ENCODE results near the gene GPR142. TPM values are rescaled to one million over a fixed set of nuclear protein-coding genes. Genes with fewer than 3 reads are reported as not detected.

The GPR142 gene
- polyA plus RNA-seq, 1 of the 3 experiments (the other 2 are of a cell fraction): not detected

DNA sequence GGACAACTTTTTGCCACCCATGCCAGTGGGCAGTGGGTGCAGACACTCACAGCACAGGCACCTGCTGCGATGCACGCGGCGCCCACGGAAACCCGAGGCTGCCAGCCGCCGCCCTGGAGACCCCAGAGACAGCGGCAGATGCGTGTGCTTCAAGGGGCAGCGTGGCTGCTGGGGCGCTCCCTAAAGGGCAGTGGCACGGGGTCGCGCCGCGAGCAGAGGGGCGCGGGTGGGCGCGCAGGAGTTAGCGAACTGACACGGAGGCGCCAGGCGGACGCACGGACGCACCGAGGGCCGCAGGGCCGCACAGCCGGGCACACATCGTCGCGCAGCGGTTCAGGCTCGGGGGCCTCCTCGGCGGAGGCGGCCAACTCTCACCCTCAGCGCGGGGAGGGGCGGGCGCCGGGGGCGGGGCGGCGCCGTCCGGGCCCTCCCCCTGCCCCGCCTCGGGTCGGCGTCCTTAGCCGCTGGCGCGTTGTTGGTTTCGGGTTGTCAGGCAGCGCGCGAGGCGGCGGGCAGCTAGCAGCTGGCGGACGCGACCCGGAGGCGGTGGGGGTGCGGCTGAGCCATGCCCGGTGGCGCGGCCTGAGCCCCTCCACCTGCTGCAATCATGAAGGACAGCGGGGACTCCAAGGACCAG, 41.4 kb upstream of the GPR142 start, which contains the start of gene KIF19:
Gene KIF19, plus strand, starts transcription at position 484 of the 637 bp plus-strand sequence. Its CDS starts 124 bp downstream, at position 608.
- peak; percentile 91 for DNase-seq
- TF ChIP-seq, protein P1, sequence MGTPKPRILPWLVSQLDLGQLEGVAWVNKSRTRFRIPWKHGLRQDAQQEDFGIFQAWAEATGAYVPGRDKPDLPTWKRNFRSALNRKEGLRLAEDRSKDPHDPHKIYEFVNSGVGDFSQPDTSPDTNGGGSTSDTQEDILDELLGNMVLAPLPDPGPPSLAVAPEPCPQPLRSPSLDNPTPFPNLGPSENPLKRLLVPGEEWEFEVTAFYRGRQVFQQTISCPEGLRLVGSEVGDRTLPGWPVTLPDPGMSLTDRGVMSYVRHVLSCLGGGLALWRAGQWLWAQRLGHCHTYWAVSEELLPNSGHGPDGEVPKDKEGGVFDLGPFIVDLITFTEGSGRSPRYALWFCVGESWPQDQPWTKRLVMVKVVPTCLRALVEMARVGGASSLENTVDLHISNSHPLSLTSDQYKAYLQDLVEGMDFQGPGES (IDR thresholded peaks at IDR 0.05; ENCODE audit: low read depth, low read length): no peak
- TF ChIP-seq TCF12 (IDR thresholded peaks at IDR 0.05) (no peak), TAF1 (IDR thresholded peaks at IDR 0.05; ENCODE audit: borderline replicate concordance, low read depth, low read length) (no peak), RFX5 (IDR thresholded peaks at IDR 0.05; ENCODE audit: low read length) (no peak), ELF1 (IDR thresholded peaks at IDR 0.05) (no peak), POLR2AphosphoS5 (IDR thresholded peaks at IDR 0.05; ENCODE audit: low read depth, low read length) (no peak)
- TF ChIP-seq, protein P2, sequence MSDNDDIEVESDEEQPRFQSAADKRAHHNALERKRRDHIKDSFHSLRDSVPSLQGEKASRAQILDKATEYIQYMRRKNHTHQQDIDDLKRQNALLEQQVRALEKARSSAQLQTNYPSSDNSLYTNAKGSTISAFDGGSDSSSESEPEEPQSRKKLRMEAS (IDR thresholded peaks at IDR 0.05; ENCODE audit: low read depth): no peak
- TF ChIP-seq, protein P3, sequence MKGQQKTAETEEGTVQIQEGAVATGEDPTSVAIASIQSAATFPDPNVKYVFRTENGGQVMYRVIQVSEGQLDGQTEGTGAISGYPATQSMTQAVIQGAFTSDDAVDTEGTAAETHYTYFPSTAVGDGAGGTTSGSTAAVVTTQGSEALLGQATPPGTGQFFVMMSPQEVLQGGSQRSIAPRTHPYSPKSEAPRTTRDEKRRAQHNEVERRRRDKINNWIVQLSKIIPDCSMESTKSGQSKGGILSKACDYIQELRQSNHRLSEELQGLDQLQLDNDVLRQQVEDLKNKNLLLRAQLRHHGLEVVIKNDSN (IDR thresholded peaks at IDR 0.05; ENCODE audit: borderline replicate concordance, low read depth): no peak
- TF ChIP-seq, protein P4, sequence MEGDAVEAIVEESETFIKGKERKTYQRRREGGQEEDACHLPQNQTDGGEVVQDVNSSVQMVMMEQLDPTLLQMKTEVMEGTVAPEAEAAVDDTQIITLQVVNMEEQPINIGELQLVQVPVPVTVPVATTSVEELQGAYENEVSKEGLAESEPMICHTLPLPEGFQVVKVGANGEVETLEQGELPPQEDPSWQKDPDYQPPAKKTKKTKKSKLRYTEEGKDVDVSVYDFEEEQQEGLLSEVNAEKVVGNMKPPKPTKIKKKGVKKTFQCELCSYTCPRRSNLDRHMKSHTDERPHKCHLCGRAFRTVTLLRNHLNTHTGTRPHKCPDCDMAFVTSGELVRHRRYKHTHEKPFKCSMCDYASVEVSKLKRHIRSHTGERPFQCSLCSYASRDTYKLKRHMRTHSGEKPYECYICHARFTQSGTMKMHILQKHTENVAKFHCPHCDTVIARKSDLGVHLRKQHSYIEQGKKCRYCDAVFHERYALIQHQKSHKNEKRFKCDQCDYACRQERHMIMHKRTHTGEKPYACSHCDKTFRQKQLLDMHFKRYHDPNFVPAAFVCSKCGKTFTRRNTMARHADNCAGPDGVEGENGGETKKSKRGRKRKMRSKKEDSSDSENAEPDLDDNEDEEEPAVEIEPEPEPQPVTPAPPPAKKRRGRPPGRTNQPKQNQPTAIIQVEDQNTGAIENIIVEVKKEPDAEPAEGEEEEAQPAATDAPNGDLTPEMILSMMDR (IDR thresholded peaks at IDR 0.05): no peak
- Histone ChIP-seq H3K9me3 (no peaks in the 10 kb centered on the region), H3K79me2 (ENCODE audit: insufficient read depth) (no peaks in the 10 kb centered on the region), H3K9me2 (no peaks in the 10 kb centered on the region), H3K4me2 (no peak within 1 kb of the TSS), H3K4me3 (ENCODE audit: low read depth in 2 of 2, low read length in 1 of 2) (peak within 1 kb of the TSS in 1 of 2 experiments; percentile 12; a peak in 1 of 4 replicates), H2AFZ (ENCODE audit: low read depth) (no peak within 1 kb of the TSS), H3K27ac (ENCODE audit: low read depth in 2 of 2, low read length in 1 of 2) (no peak within 1 kb of the TSS), H3K4me1 (ENCODE audit: control insufficient read depth in 1 of 2, insufficient read depth in 2 of 2, low read depth in 1 of 2, low read length in 1 of 2) (peaks cover 0 to 3% of the 10 kb centered on the region in 2 experiments; a peak in 1 of 4 replicates), H3K9ac (no peak within 1 kb of the TSS), H4K20me1 (ENCODE audit: insufficient read depth) (no peaks in the 10 kb centered on the region), H3F3A (replicated peaks; ENCODE audit: insufficient read depth) (no peaks in the 10 kb centered on the region), H3K36me3 (replicated peaks in 1 of 2; ENCODE audit: control insufficient read depth in 1 of 2, insufficient read depth in 2 of 2, low read length in 1 of 2) (no peaks in the 10 kb centered on the region), H3K27me3 (ENCODE audit: insufficient read depth) (no peaks in the 10 kb centered on the region)
- WGBS (ENCODE audit: low lambda C conversion rate): 10% methylated on average over 15 of the region's 73 CpGs
- POLR2A ChIA-PET: no interaction called here
- CTCF ChIA-PET: interaction anchor here (0.7 kb wide), 1 partner anchor 274 kb away, joined by 3 read pairs; no protein-coding TSS in a partner anchor

DNA sequence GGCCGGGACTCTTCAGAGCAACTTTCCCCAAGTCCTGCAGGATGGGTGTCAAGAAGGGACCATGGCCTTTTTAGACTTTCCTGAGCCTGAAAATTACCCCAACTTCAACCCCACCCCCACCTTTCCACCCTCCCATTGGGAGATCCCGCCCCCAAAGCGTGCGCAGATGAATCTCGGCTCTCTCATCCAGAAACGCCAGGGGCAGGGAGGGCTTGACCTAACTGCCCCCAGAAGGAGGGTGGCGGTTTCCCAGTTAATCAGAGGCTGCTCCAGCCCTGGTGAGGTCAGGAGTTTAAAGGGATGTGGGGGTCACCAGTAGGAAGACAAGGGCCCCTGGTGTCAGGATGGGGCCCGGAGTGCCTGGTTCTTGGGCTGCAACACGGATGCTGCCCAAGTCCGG, 40.8 kb upstream of the GPR142 start:
- Histone ChIP-seq H3K27me3 (ENCODE audit: insufficient read depth) (no peaks in the 10 kb centered on the region), H3K4me1 (ENCODE audit: control insufficient read depth in 1 of 2, insufficient read depth in 2 of 2, low read depth in 1 of 2, low read length in 1 of 2) (peaks cover 0 to 3% of the 10 kb centered on the region in 2 experiments; a peak in 1 of 4 replicates), H2AFZ (ENCODE audit: low read depth) (no peak overlapping the region), H3K9me2 (no peaks in the 10 kb centered on the region), H3K27ac (ENCODE audit: low read depth in 2 of 2, low read length in 1 of 2) (no peak overlapping the region), H3K9me3 (no peaks in the 10 kb centered on the region), H3K79me2 (ENCODE audit: insufficient read depth) (no peaks in the 10 kb centered on the region), H3K9ac (no peak overlapping the region), H3F3A (replicated peaks; ENCODE audit: insufficient read depth) (no peaks in the 10 kb centered on the region), H3K4me2 (no peak overlapping the region), H3K36me3 (replicated peaks in 1 of 2; ENCODE audit: control insufficient read depth in 1 of 2, insufficient read depth in 2 of 2, low read length in 1 of 2) (no peaks in the 10 kb centered on the region), H4K20me1 (ENCODE audit: insufficient read depth) (no peaks in the 10 kb centered on the region), H3K4me3 (ENCODE audit: low read depth in 2 of 2, low read length in 1 of 2) (peak overlapping the region in 1 of 2 experiments; percentile 12; a peak in 1 of 4 replicates)
- WGBS (ENCODE audit: low lambda C conversion rate): 55% methylated on average over 10 of the region's 10 CpGs
- DNase-seq: no peak
- ChIA-PET POLR2A (no interaction called here), CTCF (no interaction called here)
- TF ChIP-seq SMC3 (IDR thresholded peaks at IDR 0.05; ENCODE audit: low read depth, low read length): no peak
- TF ChIP-seq, protein P5, sequence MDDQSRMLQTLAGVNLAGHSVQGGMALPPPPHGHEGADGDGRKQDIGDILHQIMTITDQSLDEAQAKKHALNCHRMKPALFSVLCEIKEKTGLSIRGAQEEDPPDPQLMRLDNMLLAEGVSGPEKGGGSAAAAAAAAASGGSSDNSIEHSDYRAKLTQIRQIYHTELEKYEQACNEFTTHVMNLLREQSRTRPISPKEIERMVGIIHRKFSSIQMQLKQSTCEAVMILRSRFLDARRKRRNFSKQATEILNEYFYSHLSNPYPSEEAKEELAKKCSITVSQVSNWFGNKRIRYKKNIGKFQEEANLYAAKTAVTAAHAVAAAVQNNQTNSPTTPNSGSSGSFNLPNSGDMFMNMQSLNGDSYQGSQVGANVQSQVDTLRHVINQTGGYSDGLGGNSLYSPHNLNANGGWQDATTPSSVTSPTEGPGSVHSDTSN (IDR thresholded peaks at IDR 0.05): no peak
- no peak for TF ChIP-seq NFIC (IDR thresholded peaks at IDR 0.05; ENCODE audit: borderline replicate concordance)
- no peak for TF ChIP-seq FOXJ3 (CRISPR knock-in tag; IDR thresholded peaks at IDR 0.05)
- TF ChIP-seq, protein P4 (IDR thresholded peaks at IDR 0.05): no peak
- TF ChIP-seq, protein P3 (IDR thresholded peaks at IDR 0.05; ENCODE audit: borderline replicate concordance, low read depth): no peak
- TF ChIP-seq RAD21 (IDR thresholded peaks at IDR 0.05; ENCODE audit: low read length): no peak
- no peak for TF ChIP-seq FOSL2 (IDR thresholded peaks at IDR 0.05; ENCODE audit: borderline replicate concordance, low read depth)

All from SK-N-SH (cell line).